Testis (tissue), 2 donors: ENCODE measurements around the gene TMEM117.

Experiments used
- CTCF ChIP-seq, 3 experiments: fragments of 450-650 bp in 2 of 3; fragments of 200-600 bp in 1 of 3; sonication (generic) in 1 of 3; IDR thresholded peaks; one replicate each; pipeline ENCODE4 v1.5.1; 2016 to 2019; ENCODE audit warnings: antibody characterized with exemption in 3 of 3, mild to moderate bottlenecking in 2 of 3, moderate library complexity in 1 of 3
- POLR2A ChIP-seq: fragments of 450-650 bp; IDR thresholded peaks from one replicate; pipeline ENCODE4 v1.6.1; 2017; ENCODE audit warnings: antibody characterized with exemption, mild to moderate bottlenecking, moderate library complexity

- no peak for TF ChIP-seq CTCF (IDR thresholded peaks at IDR 0.05)
- no peak for TF ChIP-seq POLR2A
Measured at GRCh38 chr12:43812057-43812456, 23.8 kb upstream of the TMEM117 start.
